Hepatocyte (in vitro differentiated cells): ENCODE results near the gene FAM24B.

Experiments used
- CTCF ChIP-seq: fragments of 200-600 bp; sonication (generic); IDR thresholded peaks from 2 replicates; pipeline ENCODE4 v1.5.1; 2016; ENCODE audit warnings: antibody characterized with exemption, mild to moderate bottlenecking; ENCODE audit not compliant: poor library complexity
- EZH2 ChIP-seq: fragments of 200-600 bp; sonication (generic); IDR thresholded peaks from 2 replicates; pipeline ENCODE4 v1.6.1; 2016; ENCODE audit warnings: antibody characterized with exemption, mild to moderate bottlenecking, borderline replicate concordance

GRCh38 chr10:122915700-122916099 lies 36.3 kb upstream of the FAM24B start:
- TF ChIP-seq CTCF (no peak), EZH2 (no peak)
